ENCODE data around the gene PSMA2. TPM values are rescaled to one million over a fixed set of nuclear protein-coding genes. Genes with fewer than 3 reads are reported as not detected.

Gene PSMA2
- total and polyA plus RNA-seq, 2 donors (not counting 3 experiments of a cell fraction or from before 2014, with no cell fraction given): 107 to 118 TPM

- no peaks in the 10 kb centered on the region for H3K27me3 ChIP-seq (ENCODE audit: control insufficient read depth in 2 of 2, insufficient read depth in 2 of 2, low read length in 2 of 2)
- intact Hi-C loops (cut with micrococcal nuclease): loop anchor here (10.0 kb wide), 1 partner anchor 889 kb away; no protein-coding TSS in a partner anchor
- TF ChIP-seq, protein P1, sequence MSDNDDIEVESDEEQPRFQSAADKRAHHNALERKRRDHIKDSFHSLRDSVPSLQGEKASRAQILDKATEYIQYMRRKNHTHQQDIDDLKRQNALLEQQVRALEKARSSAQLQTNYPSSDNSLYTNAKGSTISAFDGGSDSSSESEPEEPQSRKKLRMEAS (IDR thresholded peaks at IDR 0.05; ENCODE audit: insufficient read depth, insufficient read length): no peak
- TF ChIP-seq JUN (IDR thresholded peaks at IDR 0.05; ENCODE audit: borderline replicate concordance, insufficient read depth, insufficient read length, low read depth): no peak
- TF ChIP-seq, protein P2, sequence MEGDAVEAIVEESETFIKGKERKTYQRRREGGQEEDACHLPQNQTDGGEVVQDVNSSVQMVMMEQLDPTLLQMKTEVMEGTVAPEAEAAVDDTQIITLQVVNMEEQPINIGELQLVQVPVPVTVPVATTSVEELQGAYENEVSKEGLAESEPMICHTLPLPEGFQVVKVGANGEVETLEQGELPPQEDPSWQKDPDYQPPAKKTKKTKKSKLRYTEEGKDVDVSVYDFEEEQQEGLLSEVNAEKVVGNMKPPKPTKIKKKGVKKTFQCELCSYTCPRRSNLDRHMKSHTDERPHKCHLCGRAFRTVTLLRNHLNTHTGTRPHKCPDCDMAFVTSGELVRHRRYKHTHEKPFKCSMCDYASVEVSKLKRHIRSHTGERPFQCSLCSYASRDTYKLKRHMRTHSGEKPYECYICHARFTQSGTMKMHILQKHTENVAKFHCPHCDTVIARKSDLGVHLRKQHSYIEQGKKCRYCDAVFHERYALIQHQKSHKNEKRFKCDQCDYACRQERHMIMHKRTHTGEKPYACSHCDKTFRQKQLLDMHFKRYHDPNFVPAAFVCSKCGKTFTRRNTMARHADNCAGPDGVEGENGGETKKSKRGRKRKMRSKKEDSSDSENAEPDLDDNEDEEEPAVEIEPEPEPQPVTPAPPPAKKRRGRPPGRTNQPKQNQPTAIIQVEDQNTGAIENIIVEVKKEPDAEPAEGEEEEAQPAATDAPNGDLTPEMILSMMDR (IDR thresholded peaks at IDR 0.05; ENCODE audit: extremely low read depth in 1 of 2, insufficient read depth in 1 of 2, low read depth in 1 of 2, low read length in 2 of 2): no peak
- no peak for TF ChIP-seq POLR2AphosphoS5 (IDR thresholded peaks at IDR 0.05; ENCODE audit: insufficient read depth, low read depth, low read length)
- TF ChIP-seq FOS (IDR thresholded peaks at IDR 0.05; ENCODE audit: borderline replicate concordance, insufficient read depth, low read length): no peak
- no peak for TF ChIP-seq POLR2A (IDR thresholded peaks at IDR 0.05; ENCODE audit: low read depth, low read length)
- TF ChIP-seq GATA2 (IDR thresholded peaks at IDR 0.05; ENCODE audit: insufficient read depth, insufficient read length, low read depth, low read length): no peak
- no peak for TF ChIP-seq MYC (IDR thresholded peaks at IDR 0.05; ENCODE audit: low read depth, low read length)
- TF ChIP-seq EZH2 (IDR thresholded peaks at IDR 0.05; ENCODE audit: borderline replicate concordance, low read depth, low read length, severe bottlenecking): no peak
- H3K79me2 ChIP-seq (ENCODE audit: control insufficient read depth, insufficient read depth, low read length): no peaks in the 10 kb centered on the region
- H3K36me3 ChIP-seq (ENCODE audit: control insufficient read depth in 2 of 2, extremely low read depth in 1 of 2, insufficient read depth in 2 of 2, low read length in 2 of 2): no peaks in the 10 kb centered on the region
- H4K20me1 ChIP-seq (replicated peaks; ENCODE audit: control insufficient read depth, extremely low read depth, insufficient read depth, low read length): no peaks in the 10 kb centered on the region
- no peaks in the 10 kb centered on the region for H3K9me3 ChIP-seq (replicated peaks; ENCODE audit: control insufficient read depth, insufficient read depth, low read length)
- no peak overlapping the region for H3K4me2 ChIP-seq (ENCODE audit: insufficient read depth, low read length)
- H3K27ac ChIP-seq (ENCODE audit: insufficient read depth, low read depth, low read length): no peak overlapping the region
- H3K9me1 ChIP-seq (replicated peaks; ENCODE audit: control insufficient read depth, extremely low read depth, insufficient read depth, low read length): no peaks in the 10 kb centered on the region
- dilution Hi-C loops (cut with MboI; ENCODE audit: extremely low pct_ligation_motif_present, low sequenced_read_pairs): no loop called here
- ChIA-PET POLR2A (no interaction called here), CTCF (interaction anchor here (1.0 kb wide), 1 partner anchor 315 kb away, joined by 3 read pairs; no protein-coding TSS in a partner anchor)
- no peaks in the 10 kb centered on the region for H3K4me1 ChIP-seq (ENCODE audit: control insufficient read depth, extremely low read depth, insufficient read depth, low read length)
- DNase-seq (ENCODE audit: low read depth, low spot score) (no peak), FAIRE-seq (no peak)
- BruUV-seq (replicated peaks): no TSS peak
- H2AFZ ChIP-seq (ENCODE audit: low read depth, low read length): no peak overlapping the region
- no peak overlapping the region for H3K9ac ChIP-seq (replicated peaks; ENCODE audit: extremely low read depth, insufficient read depth, low read length)
- no peak overlapping the region for H3K4me3 ChIP-seq (replicated peaks in 1 of 3; ENCODE audit: insufficient read depth in 1 of 3, low read depth in 1 of 3, low read length in 3 of 3)
Measured at GRCh38 chr7:42945821-42946626, 14.1 kb upstream of the PSMA2 start.
